Measurements from ENCODE around the gene CCDC169.
"Not testable (repeated sequence)": the region's sequence is repeated elsewhere in the genome, so short reads cannot be mapped to it uniquely, and the experiment has no call there.

The CCDC169 gene

DNA sequence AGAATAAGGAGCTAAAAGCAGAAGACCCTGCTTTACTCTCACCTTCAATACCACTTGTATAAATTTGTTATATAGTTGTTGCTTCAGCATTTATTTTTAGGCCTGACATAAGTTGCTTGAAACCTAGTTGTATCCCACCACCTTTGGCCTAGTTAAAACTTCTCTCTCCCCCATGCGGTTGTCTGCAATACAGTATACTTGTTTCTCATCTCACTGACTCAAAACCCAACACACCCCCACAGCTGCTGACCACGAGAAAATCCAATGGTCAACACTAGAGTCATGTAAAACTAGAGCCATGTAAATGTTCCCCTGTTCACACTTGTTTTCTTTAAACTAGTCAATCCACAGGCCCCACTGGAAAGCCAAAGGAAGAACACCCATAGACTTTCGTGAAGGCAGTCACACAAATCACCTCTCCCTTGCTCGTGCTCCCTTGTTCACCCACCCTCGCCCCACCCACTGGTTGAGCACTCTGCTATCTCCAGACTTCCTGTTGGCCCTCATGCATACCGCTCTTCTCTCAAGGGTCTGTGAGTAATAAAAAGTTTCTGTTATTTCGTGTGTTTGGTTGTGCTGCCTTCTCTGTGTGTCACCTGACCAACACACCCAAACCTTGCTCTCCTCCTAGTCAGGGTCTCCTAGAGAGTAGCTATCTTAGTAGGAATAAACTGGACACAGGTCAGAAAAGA, 12.9 kb upstream of the CCDC169 start:
- no peak for DNase-seq (ENCODE audit: low read depth)
- no peak overlapping the region for H3K4me3 ChIP-seq (replicated peaks; ENCODE audit: low read depth, low read length)
- TF ChIP-seq, protein P1, sequence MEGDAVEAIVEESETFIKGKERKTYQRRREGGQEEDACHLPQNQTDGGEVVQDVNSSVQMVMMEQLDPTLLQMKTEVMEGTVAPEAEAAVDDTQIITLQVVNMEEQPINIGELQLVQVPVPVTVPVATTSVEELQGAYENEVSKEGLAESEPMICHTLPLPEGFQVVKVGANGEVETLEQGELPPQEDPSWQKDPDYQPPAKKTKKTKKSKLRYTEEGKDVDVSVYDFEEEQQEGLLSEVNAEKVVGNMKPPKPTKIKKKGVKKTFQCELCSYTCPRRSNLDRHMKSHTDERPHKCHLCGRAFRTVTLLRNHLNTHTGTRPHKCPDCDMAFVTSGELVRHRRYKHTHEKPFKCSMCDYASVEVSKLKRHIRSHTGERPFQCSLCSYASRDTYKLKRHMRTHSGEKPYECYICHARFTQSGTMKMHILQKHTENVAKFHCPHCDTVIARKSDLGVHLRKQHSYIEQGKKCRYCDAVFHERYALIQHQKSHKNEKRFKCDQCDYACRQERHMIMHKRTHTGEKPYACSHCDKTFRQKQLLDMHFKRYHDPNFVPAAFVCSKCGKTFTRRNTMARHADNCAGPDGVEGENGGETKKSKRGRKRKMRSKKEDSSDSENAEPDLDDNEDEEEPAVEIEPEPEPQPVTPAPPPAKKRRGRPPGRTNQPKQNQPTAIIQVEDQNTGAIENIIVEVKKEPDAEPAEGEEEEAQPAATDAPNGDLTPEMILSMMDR (IDR thresholded peaks at IDR 0.05; ENCODE audit: low read length, missing control alignments): no peak

DNA sequence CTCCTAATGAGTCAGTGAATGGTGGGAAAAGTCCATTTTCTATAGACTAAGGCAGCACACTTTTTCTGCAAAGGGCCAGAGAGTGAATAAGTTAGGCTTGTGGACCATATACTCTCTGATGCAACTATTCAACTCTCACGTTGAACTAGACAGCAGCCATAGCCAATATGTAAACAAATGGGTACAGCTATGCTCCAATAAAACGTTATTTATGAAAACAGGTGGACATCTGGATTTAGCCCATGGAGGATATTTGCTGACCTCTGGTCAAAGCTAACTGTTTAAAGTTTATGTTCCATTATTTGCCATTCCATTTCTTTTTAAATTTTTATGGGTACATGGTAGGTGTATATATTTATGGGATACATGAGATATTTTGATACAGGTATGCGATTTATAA, 4.7 kb upstream of the CCDC169 start:
- TF ChIP-seq, protein P1 (IDR thresholded peaks at IDR 0.05; ENCODE audit: low read length, missing control alignments): no peak
- no peak overlapping the region for H3K4me3 ChIP-seq (replicated peaks; ENCODE audit: low read depth, low read length)
- DNase-seq (ENCODE audit: low read depth): no peak

DNA sequence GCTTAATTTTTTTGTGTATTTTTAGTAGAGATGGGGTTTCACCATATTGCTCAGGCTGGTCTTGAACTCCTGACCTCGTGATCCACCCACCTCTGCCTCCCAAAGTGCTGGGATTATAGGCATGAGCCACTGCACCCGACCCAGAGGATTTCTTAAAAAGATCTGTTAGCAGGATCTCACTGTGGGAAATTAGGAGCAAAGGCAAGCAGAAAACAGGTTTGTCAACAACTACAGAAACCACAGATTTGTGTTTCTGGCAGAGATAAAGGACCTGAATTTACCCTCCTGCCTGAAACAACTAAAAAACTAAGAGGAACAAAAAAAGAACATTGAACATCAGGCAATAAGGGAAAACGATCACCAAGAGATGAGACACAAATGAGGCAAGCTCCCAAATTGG, 1.9 kb upstream of the CCDC169 start:
- not testable (repeated sequence) for H3K4me3 ChIP-seq (replicated peaks; ENCODE audit: low read depth, low read length); DNase-seq (ENCODE audit: low read depth)

DNA sequence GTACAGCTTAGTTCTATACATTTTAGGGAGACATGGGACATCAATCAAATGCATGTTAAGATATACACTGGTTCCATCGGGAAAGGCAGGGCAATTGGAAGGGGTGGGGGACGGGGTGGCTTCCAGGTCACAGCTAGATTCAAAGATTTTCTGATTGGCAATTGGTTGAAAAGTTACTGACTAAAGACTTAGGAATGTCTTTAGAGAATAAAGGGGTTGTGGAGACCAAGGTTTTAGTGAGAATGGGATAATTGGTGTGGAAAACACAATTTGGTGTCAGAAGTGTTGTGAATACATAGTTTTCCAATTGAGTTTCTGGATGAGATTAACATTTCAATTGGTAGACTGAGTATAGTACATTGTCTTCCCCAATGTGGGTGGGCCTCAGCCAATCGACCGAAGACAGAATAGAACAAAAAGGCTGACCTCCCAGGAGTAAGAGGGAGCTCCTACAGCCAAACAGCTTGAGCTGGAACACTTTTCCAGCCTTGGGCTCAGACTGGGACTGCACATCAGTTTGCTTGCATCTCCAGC, 988 bp upstream of the CCDC169 start:
- DNase-seq (ENCODE audit: low read depth): no peak
- TF ChIP-seq, protein P1 (IDR thresholded peaks at IDR 0.05; ENCODE audit: low read length, missing control alignments): no peak
- no peak overlapping the region for H3K4me3 ChIP-seq (replicated peaks; ENCODE audit: low read depth, low read length)

DNA sequence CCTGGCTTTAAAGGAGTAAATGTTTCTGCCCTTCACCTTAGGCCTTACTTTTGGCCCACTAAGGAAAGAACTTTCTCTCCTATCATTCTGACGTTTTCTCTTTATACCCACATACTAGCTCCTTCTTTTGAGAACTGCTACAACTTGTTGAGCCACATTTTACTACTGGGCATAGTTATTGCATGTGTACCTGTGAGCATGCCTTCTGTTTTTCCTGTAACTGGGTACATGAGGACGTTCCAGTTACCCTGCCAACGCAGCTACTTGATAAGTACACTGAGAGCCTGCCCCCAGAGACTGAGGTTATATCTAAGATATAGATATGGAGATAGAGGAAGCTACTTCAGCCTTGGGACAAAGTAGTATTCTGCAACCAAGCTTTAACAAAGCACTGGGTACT, 3.5 kb downstream of the CCDC169 start:
- TF ChIP-seq, protein P1 (IDR thresholded peaks at IDR 0.05; ENCODE audit: low read length, missing control alignments): no peak
- DNase-seq (ENCODE audit: low read depth): no peak
- no peak overlapping the region for H3K4me3 ChIP-seq (replicated peaks; ENCODE audit: low read depth, low read length)

DNA sequence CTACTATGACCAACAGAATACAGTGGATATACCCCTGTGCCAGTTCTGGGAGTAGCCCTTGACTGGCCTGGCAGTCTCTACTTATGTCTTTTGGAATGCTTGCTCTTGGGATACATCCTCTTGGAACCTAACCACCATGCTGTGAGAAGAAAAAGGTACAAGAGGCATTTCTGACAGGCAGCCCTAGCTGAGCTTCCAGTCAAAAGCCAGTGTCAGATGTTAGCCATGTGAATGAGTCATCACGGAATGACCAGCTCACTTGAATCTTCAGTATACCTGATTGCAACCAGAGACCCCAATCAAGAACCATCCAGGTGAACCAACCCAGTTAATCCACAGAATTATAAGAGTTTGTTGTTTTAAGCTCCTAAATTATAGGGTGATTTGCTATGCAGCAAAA, 4.1 kb downstream of the CCDC169 start:
- DNase-seq (ENCODE audit: low read depth): no peak
- TF ChIP-seq, protein P1 (IDR thresholded peaks at IDR 0.05; ENCODE audit: low read length, missing control alignments): no peak
- no peak overlapping the region for H3K4me3 ChIP-seq (replicated peaks; ENCODE audit: low read depth, low read length)

DNA sequence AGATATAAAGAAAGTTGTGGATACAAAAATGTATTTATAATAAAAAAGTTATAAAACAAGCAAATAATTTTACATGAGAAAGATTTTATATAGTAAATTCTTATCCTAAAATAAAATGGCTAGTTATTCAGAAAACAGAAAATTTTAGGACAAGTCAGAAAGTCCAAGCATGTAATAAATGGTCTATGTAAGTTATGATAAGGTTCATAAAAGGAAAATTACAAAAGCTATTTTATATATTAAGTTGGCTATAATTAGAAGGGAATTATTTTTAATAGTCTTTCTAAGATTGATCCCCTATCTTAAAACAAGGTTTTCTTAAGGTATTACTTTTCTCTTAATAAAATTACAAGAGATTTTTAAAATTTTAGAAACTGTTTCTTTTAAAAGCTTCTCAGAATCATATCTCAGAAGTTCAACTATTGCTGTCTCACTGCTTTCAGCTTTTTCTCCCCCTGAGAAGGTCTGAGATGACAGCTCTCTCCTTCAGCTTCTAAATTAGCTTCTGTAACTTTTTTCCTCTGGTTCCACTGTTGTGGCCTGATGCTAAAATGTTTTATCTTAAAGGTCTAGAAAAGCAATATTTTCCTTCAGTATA, 8.7 kb downstream of the CCDC169 start:
- no peak for DNase-seq (ENCODE audit: low read depth)
- TF ChIP-seq, protein P1 (IDR thresholded peaks at IDR 0.05; ENCODE audit: low read length, missing control alignments): no peak
- H3K4me3 ChIP-seq (replicated peaks; ENCODE audit: low read depth, low read length): no peak overlapping the region
